Stimulated activated memory B cell treated with anti-CD40 and anti-IgM and Interleukin-4, amounts not matched to agents 10 μg/mL and 1 μg/mL and 100 μg/mL, for 72 hours (primary cell): ENCODE measurements around the gene CACNA1C.

Experiments used
- ATAC-seq: fragments of 150-1000 bp; cut with Tn5 transposase; 2 replicates; pipeline ENCODE4 v1.10.0; 2021
- H3K27ac Mint-ChIP-seq: one replicate; pipeline ENCODE4 v1.8.0; 2022; ENCODE audit warnings: mild to moderate bottlenecking, mixed read lengths
- H3K27me3 Mint-ChIP-seq: one replicate; pipeline ENCODE4 v1.8.0; 2022; ENCODE audit warnings: mixed read lengths
- H3K36me3 Mint-ChIP-seq: one replicate; pipeline ENCODE4 v1.8.0; 2022; ENCODE audit warnings: mixed read lengths
- H3K4me1 Mint-ChIP-seq: one replicate; pipeline ENCODE4 v1.8.0; 2022; ENCODE audit warnings: mixed read lengths
- H3K4me3 Mint-ChIP-seq: one replicate; pipeline ENCODE4 v1.8.0; 2022; ENCODE audit warnings: mild to moderate bottlenecking, moderate library complexity, mixed read lengths
- H3K9me3 Mint-ChIP-seq: one replicate; pipeline ENCODE4 v1.8.0; 2022; ENCODE audit warnings: mixed read lengths

CACNA1C gene

GRCh38 chr12:2654311-2654710 is 601.5 kb downstream of the CACNA1C start:
- H3K9me3 Mint-ChIP-seq: peaks cover 10% of the 10 kb centered on the region
- H3K36me3 Mint-ChIP-seq: peaks cover 6% of the 10 kb centered on the region
- no peak overlapping the region for H3K27ac Mint-ChIP-seq
- no peak overlapping the region for H3K4me3 Mint-ChIP-seq
- no peak for ATAC-seq
- no peaks in the 10 kb centered on the region for H3K4me1 Mint-ChIP-seq
- peaks cover 55% of the 10 kb centered on the region for H3K27me3 Mint-ChIP-seq

DNA sequence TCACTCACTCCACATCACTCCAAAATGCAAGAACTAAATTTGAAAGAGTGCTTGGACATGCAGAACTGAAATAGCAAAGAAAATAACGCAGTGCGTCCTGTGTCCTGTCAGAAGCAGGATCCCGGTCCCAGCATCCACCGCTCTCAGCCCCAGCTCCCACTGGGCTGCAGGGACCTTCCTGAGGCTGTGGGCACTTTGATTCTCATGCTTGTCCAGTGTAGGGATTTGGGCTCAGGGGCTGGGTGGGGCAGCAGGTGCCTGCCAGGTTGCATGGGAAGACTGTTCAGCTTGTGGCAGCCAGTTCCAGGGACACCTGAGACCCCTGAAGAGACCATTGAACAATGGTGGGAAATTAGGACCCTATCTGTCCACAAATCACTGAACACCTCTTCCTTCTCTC is 602.0 kb downstream of the CACNA1C start:
- Mint-ChIP-seq H3K27ac (no peak overlapping the region), H3K4me1 (no peaks in the 10 kb centered on the region), H3K4me3 (no peak overlapping the region), H3K36me3 (peaks cover 6% of the 10 kb centered on the region), H3K27me3 (peaks cover 51% of the 10 kb centered on the region), H3K9me3 (peaks cover 10% of the 10 kb centered on the region)
- no peak for ATAC-seq

DNA sequence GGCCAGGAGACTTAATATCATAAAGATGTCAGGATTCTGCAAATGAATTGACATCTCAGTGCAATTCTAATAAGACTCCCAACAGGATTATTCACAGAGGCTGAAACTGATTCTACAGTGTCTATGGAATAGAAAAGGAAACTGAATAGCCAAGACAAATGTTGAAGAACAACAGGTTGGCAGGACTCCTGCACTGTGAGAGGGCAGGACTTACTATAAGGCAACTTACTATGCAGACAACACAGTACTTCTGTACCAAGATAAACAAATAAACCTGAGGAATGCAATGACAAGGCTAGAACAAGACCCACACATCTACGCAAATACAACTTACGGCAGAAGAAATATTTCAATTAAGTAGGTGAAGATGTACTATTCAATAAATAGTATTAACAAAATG is 609.7 kb downstream of the CACNA1C start:
- Mint-ChIP-seq H3K27ac (no peak overlapping the region), H3K36me3 (peaks cover 6% of the 10 kb centered on the region), H3K27me3 (peaks cover 10% of the 10 kb centered on the region), H3K4me3 (no peak overlapping the region), H3K9me3 (peaks cover 10% of the 10 kb centered on the region), H3K4me1 (no peaks in the 10 kb centered on the region)
- no peak for ATAC-seq

GRCh38 chr12:2664721-2665577 is 612.2 kb downstream of the CACNA1C start:
- Mint-ChIP-seq H3K27me3 (no peaks in the 10 kb centered on the region), H3K27ac (no peak overlapping the region)

GRCh38 chr12:2666411-2666810 is 613.6 kb downstream of the CACNA1C start:
- no peaks in the 10 kb centered on the region for H3K36me3 Mint-ChIP-seq
- no peaks in the 10 kb centered on the region for H3K9me3 Mint-ChIP-seq
- no peaks in the 10 kb centered on the region for H3K4me1 Mint-ChIP-seq
- H3K4me3 Mint-ChIP-seq: no peak overlapping the region
- no peaks in the 10 kb centered on the region for H3K27me3 Mint-ChIP-seq
- no peak overlapping the region for H3K27ac Mint-ChIP-seq
- ATAC-seq: no peak

More at GRCh38 chr12:2664721-2665577, 612.2 kb downstream of the CACNA1C start:
- no peak for ATAC-seq
- Mint-ChIP-seq H3K4me3 (no peak overlapping the region), H3K9me3 (no peaks in the 10 kb centered on the region), H3K4me1 (no peaks in the 10 kb centered on the region), H3K36me3 (no peaks in the 10 kb centered on the region)

DNA sequence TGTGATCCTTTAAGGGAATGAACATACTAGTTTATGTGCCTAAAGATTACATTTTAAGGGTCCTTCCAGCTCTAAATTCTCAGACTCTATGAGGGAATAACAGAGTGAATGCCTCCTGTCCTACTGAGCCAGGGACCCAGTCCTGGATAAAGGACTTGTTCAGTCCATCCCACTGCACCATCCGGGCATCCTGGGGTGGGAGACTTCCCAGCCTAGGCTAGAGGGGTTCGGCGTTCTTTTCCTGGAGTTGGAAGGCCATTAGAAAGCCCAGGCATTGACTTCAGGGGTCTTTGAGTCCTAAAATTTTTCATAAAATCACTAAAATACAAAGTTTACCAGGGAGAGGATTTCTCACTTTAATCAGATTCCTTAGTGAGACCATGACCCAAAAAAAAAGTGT is 614.1 kb downstream of the CACNA1C start:
- no peaks in the 10 kb centered on the region for H3K9me3 Mint-ChIP-seq
- no peak overlapping the region for H3K4me3 Mint-ChIP-seq
- no peaks in the 10 kb centered on the region for H3K27me3 Mint-ChIP-seq
- ATAC-seq: no peak
- H3K4me1 Mint-ChIP-seq: no peaks in the 10 kb centered on the region
- no peak overlapping the region for H3K27ac Mint-ChIP-seq
- H3K36me3 Mint-ChIP-seq: no peaks in the 10 kb centered on the region

GRCh38 chr12:2667716-2668440 is 615.1 kb downstream of the CACNA1C start:
- Mint-ChIP-seq H3K9me3 (no peaks in the 10 kb centered on the region), H3K4me3 (no peak overlapping the region), H3K36me3 (no peaks in the 10 kb centered on the region), H3K27ac (no peak overlapping the region), H3K27me3 (no peaks in the 10 kb centered on the region), H3K4me1 (no peaks in the 10 kb centered on the region)
- ATAC-seq: no peak

- no peak for ATAC-seq
- no peaks in the 10 kb centered on the region for H3K27me3 Mint-ChIP-seq
- no peak overlapping the region for H3K4me3 Mint-ChIP-seq
- no peaks in the 10 kb centered on the region for H3K36me3 Mint-ChIP-seq
- H3K27ac Mint-ChIP-seq: no peak overlapping the region
- no peaks in the 10 kb centered on the region for H3K9me3 Mint-ChIP-seq
- no peaks in the 10 kb centered on the region for H3K4me1 Mint-ChIP-seq
These were observed 616.0 kb downstream of the CACNA1C start for GRCh38 chr12:2668816-2669215.

DNA sequence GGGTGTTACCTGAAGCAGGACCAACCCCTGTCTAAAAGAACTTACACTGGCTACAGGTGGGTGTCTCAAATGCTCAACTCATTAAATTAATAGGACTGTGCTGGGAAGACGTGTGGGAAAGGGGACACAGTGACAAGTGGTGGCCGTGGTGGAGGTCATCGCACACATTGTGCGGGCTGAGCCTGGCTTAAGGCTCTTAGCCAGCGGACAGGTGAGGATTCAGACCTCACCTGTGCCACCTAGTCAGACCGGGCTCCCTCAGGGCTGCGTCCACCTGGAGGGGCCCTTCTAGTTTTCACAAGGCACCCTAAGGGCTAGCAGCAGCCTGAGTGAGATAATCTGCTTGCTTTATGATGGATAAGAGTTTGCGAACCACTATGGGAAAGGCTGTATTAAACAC is 616.8 kb downstream of the CACNA1C start:
- Mint-ChIP-seq H3K27me3 (no peaks in the 10 kb centered on the region), H3K27ac (no peak overlapping the region), H3K36me3 (no peaks in the 10 kb centered on the region), H3K4me1 (no peaks in the 10 kb centered on the region), H3K4me3 (no peak overlapping the region), H3K9me3 (no peaks in the 10 kb centered on the region)
- ATAC-seq: no peak

DNA sequence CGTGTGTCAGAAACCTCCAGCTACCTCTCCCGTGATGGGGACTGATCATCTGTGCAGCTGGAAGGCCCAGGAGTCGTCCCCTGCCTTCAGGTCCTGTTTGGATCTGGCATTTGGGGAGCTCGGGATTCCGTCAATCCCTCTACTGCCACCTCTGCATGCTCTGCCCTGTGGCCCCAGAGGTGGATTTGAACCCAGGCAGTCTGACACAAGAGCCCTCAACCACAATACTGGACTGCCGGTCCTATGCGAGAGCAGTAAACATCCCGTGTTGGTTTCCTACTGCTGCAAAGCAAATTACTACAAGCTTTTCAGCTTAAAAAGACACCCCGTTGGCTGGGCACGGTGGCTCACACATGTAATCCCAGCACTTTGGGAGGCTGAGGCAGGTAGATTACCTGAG is 620.1 kb downstream of the CACNA1C start:
- no peak for ATAC-seq
- H3K27ac Mint-ChIP-seq: no peak overlapping the region
- no peaks in the 10 kb centered on the region for H3K9me3 Mint-ChIP-seq
- no peaks in the 10 kb centered on the region for H3K36me3 Mint-ChIP-seq
- H3K27me3 Mint-ChIP-seq: no peaks in the 10 kb centered on the region
- H3K4me1 Mint-ChIP-seq: no peaks in the 10 kb centered on the region
- H3K4me3 Mint-ChIP-seq: no peak overlapping the region

GRCh38 chr12:2673966-2674810 is 621.4 kb downstream of the CACNA1C start:
- H3K36me3 Mint-ChIP-seq: no peaks in the 10 kb centered on the region
- no peak overlapping the region for H3K4me3 Mint-ChIP-seq
- no peaks in the 10 kb centered on the region for H3K9me3 Mint-ChIP-seq
- H3K27ac Mint-ChIP-seq: no peak overlapping the region
- no peaks in the 10 kb centered on the region for H3K4me1 Mint-ChIP-seq
- ATAC-seq: no peak
- no peaks in the 10 kb centered on the region for H3K27me3 Mint-ChIP-seq

DNA sequence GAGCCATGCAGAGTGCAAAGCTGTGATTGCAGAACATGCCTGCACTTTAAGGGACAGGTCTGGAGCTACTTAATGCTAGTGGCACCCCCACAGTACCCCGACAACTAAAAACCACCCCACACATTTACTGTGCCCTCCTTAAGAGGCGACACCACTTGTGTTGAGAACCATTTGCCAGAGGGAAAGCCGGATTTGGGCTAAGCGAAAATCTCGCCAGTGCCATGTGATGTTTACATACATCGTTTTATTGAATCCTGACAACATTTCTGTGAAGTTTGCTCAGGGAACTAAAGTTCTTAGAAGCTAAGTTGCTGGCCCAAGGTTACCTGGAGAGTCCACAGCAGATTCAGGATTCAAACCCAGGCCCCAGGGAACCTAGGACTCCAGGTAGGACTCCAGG is 623.0 kb downstream of the CACNA1C start:
- Mint-ChIP-seq H3K27ac (no peak overlapping the region), H3K4me1 (no peaks in the 10 kb centered on the region), H3K9me3 (no peaks in the 10 kb centered on the region), H3K27me3 (no peaks in the 10 kb centered on the region), H3K36me3 (no peaks in the 10 kb centered on the region), H3K4me3 (no peak overlapping the region)
- ATAC-seq: no peak

- Mint-ChIP-seq H3K4me1 (no peaks in the 10 kb centered on the region), H3K9me3 (no peaks in the 10 kb centered on the region), H3K27me3 (no peaks in the 10 kb centered on the region), H3K4me3 (no peak overlapping the region), H3K36me3 (no peaks in the 10 kb centered on the region), H3K27ac (no peak overlapping the region)
- ATAC-seq: no peak
These were observed 624.5 kb downstream of the CACNA1C start for GRCh38 chr12:2677142-2677880.

- H3K27ac Mint-ChIP-seq: no peak overlapping the region
- H3K36me3 Mint-ChIP-seq: no peaks in the 10 kb centered on the region
- H3K4me3 Mint-ChIP-seq: no peak overlapping the region
- H3K9me3 Mint-ChIP-seq: peaks cover 2% of the 10 kb centered on the region
- no peak for ATAC-seq
- no peaks in the 10 kb centered on the region for H3K27me3 Mint-ChIP-seq
- peaks cover 6% of the 10 kb centered on the region for H3K4me1 Mint-ChIP-seq
These were observed 625.6 kb downstream of the CACNA1C start for GRCh38 chr12:2678426-2678825.
